Measurements from ENCODE around the gene CYP17A1. TPM values are rescaled to one million over a fixed set of nuclear protein-coding genes. Genes with fewer than 3 reads are reported as not detected.

The CYP17A1 gene
- total and polyA plus RNA-seq, 11 donors, result 0.25 TPM; not detected in 10

DNA sequence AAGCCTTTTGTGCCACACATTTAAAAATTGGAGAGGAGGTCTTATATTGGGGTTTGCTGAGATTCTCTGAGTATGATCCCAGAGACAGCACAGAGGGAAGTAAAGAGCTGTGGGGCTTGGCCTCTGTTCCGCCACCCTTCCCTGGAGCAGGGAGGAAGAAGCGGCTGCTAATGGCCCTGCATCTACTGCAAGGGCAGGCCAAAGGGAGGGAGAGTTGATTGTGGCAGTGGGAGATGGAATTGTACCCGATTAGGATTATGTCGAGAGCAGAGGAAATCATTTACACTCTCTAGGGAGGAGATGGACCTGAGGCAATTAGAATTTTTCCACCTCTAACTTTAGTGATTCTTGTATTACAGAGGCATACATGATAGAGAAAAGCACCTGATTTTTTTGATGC is 28.8 kb downstream of the CYP17A1 start:
- peak overlapping the region in 1 of 12 donors; percentile 58 for H3K27ac ChIP-seq
- DNase-seq (no peak), ATAC-seq (no peak)
- intact Hi-C loops (cut with DNase I), result loop anchor here in 3 of 10 donors (5.0 to 10.0 kb wide), 3 partner anchors 46 to 64 kb away; partner anchors contain the start of gene WBP1L (in 1 of the 3)
- TF ChIP-seq POLR2A (IDR thresholded peaks at IDR 0.05), result no peak
- TF ChIP-seq, protein P1, sequence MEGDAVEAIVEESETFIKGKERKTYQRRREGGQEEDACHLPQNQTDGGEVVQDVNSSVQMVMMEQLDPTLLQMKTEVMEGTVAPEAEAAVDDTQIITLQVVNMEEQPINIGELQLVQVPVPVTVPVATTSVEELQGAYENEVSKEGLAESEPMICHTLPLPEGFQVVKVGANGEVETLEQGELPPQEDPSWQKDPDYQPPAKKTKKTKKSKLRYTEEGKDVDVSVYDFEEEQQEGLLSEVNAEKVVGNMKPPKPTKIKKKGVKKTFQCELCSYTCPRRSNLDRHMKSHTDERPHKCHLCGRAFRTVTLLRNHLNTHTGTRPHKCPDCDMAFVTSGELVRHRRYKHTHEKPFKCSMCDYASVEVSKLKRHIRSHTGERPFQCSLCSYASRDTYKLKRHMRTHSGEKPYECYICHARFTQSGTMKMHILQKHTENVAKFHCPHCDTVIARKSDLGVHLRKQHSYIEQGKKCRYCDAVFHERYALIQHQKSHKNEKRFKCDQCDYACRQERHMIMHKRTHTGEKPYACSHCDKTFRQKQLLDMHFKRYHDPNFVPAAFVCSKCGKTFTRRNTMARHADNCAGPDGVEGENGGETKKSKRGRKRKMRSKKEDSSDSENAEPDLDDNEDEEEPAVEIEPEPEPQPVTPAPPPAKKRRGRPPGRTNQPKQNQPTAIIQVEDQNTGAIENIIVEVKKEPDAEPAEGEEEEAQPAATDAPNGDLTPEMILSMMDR (IDR thresholded peaks at IDR 0.05), result no peak
- no peak overlapping the region for H3K4me3 ChIP-seq
- peaks cover 0 to 48% (median 14%) of the 10 kb centered on the region in 12 donors for H3K4me1 ChIP-seq
- WGBS, 4 donors, result 62 to 80% (median 66%) methylated on average over 4 of the region's 4 CpGs
- peaks cover 0 to 73% (median 50%) of the 10 kb centered on the region in 9 donors for H3K36me3 ChIP-seq
- no peaks in the 10 kb centered on the region for H3K9me3 ChIP-seq
- H3K27me3 ChIP-seq, result no peaks in the 10 kb centered on the region

DNA sequence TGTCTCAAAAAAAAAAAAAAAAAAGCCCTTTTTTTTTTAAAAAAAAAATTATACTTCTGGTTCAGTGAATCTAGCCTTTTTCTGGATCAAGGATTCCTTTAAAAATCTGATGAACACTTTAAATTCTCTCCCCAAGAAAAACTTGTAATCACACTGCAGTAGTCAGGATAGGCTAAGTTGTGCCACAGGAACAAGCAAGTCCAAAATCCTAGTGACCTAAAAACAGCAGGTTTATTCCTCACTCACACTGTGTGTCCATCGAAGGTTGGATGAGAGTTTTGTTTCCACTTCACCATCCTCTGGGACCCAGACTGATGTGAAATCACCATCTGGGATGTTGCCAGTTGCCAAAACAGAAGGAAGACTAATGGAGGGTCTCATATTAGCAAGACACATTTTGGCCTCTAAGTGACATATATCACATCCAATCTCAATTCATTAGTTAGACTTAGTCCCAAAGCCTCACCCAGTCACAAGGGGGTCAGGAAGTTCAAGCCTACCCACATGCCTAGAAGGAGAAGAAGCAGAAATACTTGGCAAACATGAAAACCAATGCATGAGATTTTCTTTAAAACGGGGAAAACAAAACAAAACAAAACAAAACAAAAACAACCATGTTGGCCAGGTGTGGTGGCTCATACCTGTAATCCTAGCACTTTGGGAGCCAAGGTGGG is 32.7 kb downstream of the CYP17A1 start:
- no peak for TF ChIP-seq POLR2A (IDR thresholded peaks at IDR 0.05)
- TF ChIP-seq, protein P1 (IDR thresholded peaks at IDR 0.05), result no peak
- DNase-seq (no peak), ATAC-seq (no peak)
- WGBS, 4 donors, result 75 to 83% (median 79%) methylated on average over 2 of the region's 2 CpGs
- Histone ChIP-seq H3K9me3 (no peaks in the 10 kb centered on the region), H3K4me1 (peaks cover 14 to 58% (median 40%) of the 10 kb centered on the region in 12 donors), H3K27me3 (no peaks in the 10 kb centered on the region), H3K27ac (peak overlapping the region in 2 of 12 donors; percentile 85 to 93), H3K36me3 (peaks cover 0 to 52% (median 25%) of the 10 kb centered on the region in 9 donors), H3K4me3 (no peak overlapping the region)
- intact Hi-C loops (cut with DNase I), result loop anchor here in 4 of 10 donors (5.0 to 10.0 kb wide), 4 partner anchors 42 to 60 kb away; partner anchors contain the start of gene WBP1L (in 1 of the 4)

DNA sequence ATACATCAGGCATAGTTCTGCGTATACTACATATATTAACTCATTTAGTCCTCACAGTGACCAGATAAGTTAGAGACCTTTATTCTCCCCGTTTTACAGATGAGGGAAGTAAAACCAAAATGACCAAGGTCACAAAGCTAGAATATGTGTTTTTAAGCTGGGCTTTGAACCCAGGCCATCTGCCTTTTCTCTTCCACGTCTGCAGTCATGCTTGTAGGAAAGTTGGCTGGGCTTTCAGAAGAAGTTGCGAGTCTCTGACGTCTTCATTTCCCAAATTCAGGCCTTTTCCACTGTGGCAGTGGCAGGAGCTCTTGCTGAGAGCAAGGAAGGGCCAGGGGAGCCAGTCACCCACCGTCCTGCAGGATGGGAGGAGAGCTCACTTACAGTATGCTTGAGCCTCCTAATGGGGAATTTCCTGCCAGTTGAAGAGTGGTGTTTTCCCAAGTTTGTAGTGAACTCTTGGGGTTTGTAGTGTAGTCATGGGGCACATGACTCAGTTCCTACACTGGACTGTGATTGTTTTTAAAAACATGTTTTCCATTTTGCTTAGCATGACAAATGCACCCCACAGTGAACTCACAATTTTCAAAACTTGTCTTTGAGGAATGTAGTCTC is 34.2 kb downstream of the CYP17A1 start:
- TF ChIP-seq, protein P1 (IDR thresholded peaks at IDR 0.05), result no peak
- no peak for TF ChIP-seq POLR2A (IDR thresholded peaks at IDR 0.05)
- DNase-seq (peak in 3 of 5 donors; percentile 54 to 65 (median 61)), ATAC-seq (peak in 3 of 4 donors; percentile 52 to 77 (median 62))
- Histone ChIP-seq H3K27me3 (no peaks in the 10 kb centered on the region), H3K36me3 (peaks cover 0 to 64% (median 36%) of the 10 kb centered on the region in 9 donors), H3K9me3 (no peaks in the 10 kb centered on the region), H3K27ac (peak overlapping the region; percentile 19 to 93 (median 76)), H3K4me1 (peaks cover 17 to 61% (median 50%) of the 10 kb centered on the region in 12 donors), H3K4me3 (no peak overlapping the region)
- intact Hi-C loops (cut with DNase I), result loop anchor here in 2 of 10 donors (5.0 to 10.0 kb wide), 2 partner anchors 51 to 58 kb away; partner anchors contain the start of gene WBP1L (in 1 of the 2)
- 39 to 51% (median 43%) methylated on average over 6 of the region's 6 CpGs for WGBS, 4 donors

DNA sequence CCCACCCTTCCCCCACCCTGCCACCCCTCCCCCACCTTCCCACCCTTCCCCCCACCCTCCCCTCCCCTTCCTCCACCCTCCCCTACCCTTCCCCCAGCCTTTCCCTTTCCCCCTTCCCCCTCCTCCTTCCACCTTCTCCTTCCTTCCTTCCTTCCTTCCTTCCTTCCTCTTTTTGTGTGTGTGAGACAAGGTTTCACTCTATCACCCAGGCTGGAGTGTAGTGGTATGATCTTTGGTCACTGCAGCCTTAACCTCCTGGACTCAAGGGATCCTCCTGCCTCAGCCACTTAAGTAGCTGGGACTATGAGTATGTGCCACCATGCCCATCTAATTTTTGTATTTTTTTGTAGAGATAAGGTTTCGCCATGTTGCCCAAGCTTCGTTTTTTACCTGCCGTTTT is 35.2 kb downstream of the CYP17A1 start:
- Histone ChIP-seq H3K4me1 (peaks cover 17 to 71% (median 59%) of the 10 kb centered on the region in 12 donors), H3K27me3 (no peaks in the 10 kb centered on the region), H3K9me3 (no peaks in the 10 kb centered on the region), H3K36me3 (peaks cover 0 to 60% (median 38%) of the 10 kb centered on the region in 9 donors), H3K27ac (peak overlapping the region in 11 of 12 donors; percentile 19 to 93 (median 77)), H3K4me3 (no peak overlapping the region)
- no peak for ATAC-seq
- TF ChIP-seq, protein P1 (IDR thresholded peaks at IDR 0.05), result no peak
- no peak for TF ChIP-seq POLR2A (IDR thresholded peaks at IDR 0.05)
- intact Hi-C loops (cut with DNase I), result loop anchor here in 2 of 10 donors (5.0 to 10.0 kb wide), 2 partner anchors 50 to 57 kb away; partner anchors contain the start of gene WBP1L (in 1 of the 2)
- DNase-seq, result no peak
- WGBS, 4 donors, result 34 to 72% (median 69%) methylated on average over 3 of the region's 3 CpGs
